ENCODE results near the gene IL1RL1.

DNA sequence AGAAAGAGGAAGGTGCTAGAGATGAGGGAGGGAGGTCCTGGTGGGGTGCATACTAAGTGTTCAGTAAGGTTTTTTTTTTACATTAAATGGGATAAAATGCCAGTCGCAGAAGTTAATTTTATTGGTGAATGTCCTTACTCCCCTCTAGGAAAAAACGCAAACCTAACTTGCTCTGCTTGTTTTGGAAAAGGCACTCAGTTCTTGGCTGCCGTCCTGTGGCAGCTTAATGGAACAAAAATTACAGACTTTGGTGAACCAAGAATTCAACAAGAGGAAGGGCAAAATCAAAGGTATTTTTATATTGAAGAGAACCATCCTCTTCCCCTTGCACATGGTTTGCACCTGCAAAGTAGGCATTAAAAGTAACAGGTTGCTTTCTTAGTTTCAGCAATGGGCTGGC lies 31.5 kb downstream of the IL1RL1 start:
- TF ChIP-seq, protein P1, sequence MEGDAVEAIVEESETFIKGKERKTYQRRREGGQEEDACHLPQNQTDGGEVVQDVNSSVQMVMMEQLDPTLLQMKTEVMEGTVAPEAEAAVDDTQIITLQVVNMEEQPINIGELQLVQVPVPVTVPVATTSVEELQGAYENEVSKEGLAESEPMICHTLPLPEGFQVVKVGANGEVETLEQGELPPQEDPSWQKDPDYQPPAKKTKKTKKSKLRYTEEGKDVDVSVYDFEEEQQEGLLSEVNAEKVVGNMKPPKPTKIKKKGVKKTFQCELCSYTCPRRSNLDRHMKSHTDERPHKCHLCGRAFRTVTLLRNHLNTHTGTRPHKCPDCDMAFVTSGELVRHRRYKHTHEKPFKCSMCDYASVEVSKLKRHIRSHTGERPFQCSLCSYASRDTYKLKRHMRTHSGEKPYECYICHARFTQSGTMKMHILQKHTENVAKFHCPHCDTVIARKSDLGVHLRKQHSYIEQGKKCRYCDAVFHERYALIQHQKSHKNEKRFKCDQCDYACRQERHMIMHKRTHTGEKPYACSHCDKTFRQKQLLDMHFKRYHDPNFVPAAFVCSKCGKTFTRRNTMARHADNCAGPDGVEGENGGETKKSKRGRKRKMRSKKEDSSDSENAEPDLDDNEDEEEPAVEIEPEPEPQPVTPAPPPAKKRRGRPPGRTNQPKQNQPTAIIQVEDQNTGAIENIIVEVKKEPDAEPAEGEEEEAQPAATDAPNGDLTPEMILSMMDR (IDR thresholded peaks at IDR 0.05): peak in 2 of 7 experiments; percentile 3 to 6
- no peak for TF ChIP-seq POLR2A (IDR thresholded peaks at IDR 0.05)

Data from body of pancreas (tissue), 4 donors.